RWPE2 (cell line): Measurements from ENCODE around the gene PHF2.

Experiments used
- ATAC-seq: fragments of 200-7000 bp; cut with Tn5 transposase; 3 replicates; pipeline ENCODE4 v1.9.1; 2021; ENCODE audit warnings: low read depth
- DNase-seq: peaks from one replicate; pipeline ENCODE4 v3.0.0-alpha.2; 2020; ENCODE audit warnings: low spot score
- H3K27ac ChIP-seq: fragments of 450-650 bp; 2 replicates; pipeline ENCODE4 v1.5.1; 2017; ENCODE audit warnings: mild to moderate bottlenecking; ENCODE audit not compliant: poor library complexity, severe bottlenecking
- H3K27me3 ChIP-seq: fragments of 250-450 bp; sonication (Bioruptor Pico); 2 replicates; pipeline ENCODE4 v1.5.1; 2021; ENCODE audit warnings: mild to moderate bottlenecking, moderate library complexity; ENCODE audit not compliant: insufficient read depth, poor library complexity, severe bottlenecking
- H3K36me3 ChIP-seq: fragments of 250-450 bp; sonication (Bioruptor Pico); 2 replicates; pipeline ENCODE4 v1.5.1; 2020; ENCODE audit warnings: low read depth, mild to moderate bottlenecking, moderate library complexity
- H3K4me1 ChIP-seq: fragments of 250-450 bp; sonication (Bioruptor Pico); 2 replicates; pipeline ENCODE4 v1.5.1; 2021; ENCODE audit warnings: mild to moderate bottlenecking, moderate library complexity; ENCODE audit not compliant: insufficient read depth, poor library complexity, severe bottlenecking
- H3K4me3 ChIP-seq: fragments of 250-450 bp; sonication (Bioruptor Pico); 2 replicates; pipeline ENCODE4 v1.5.1; 2021; ENCODE audit warnings: mild to moderate bottlenecking, moderate library complexity; ENCODE audit not compliant: severe bottlenecking
- H3K9me3 ChIP-seq: fragments of 250-450 bp; sonication (Bioruptor Pico); 2 replicates; pipeline ENCODE4 v1.5.1; 2021; ENCODE audit warnings: mild to moderate bottlenecking, moderate library complexity; ENCODE audit not compliant: severe bottlenecking
- TF ChIP-seq, protein P1 (sequence below): fragments of 450-650 bp; IDR thresholded peaks from one replicate; pipeline ENCODE4 v1.5.1; 2017; ENCODE audit warnings: mild to moderate bottlenecking, moderate library complexity; ENCODE audit not compliant: poor library complexity, severe bottlenecking

The PHF2 gene

DNA sequence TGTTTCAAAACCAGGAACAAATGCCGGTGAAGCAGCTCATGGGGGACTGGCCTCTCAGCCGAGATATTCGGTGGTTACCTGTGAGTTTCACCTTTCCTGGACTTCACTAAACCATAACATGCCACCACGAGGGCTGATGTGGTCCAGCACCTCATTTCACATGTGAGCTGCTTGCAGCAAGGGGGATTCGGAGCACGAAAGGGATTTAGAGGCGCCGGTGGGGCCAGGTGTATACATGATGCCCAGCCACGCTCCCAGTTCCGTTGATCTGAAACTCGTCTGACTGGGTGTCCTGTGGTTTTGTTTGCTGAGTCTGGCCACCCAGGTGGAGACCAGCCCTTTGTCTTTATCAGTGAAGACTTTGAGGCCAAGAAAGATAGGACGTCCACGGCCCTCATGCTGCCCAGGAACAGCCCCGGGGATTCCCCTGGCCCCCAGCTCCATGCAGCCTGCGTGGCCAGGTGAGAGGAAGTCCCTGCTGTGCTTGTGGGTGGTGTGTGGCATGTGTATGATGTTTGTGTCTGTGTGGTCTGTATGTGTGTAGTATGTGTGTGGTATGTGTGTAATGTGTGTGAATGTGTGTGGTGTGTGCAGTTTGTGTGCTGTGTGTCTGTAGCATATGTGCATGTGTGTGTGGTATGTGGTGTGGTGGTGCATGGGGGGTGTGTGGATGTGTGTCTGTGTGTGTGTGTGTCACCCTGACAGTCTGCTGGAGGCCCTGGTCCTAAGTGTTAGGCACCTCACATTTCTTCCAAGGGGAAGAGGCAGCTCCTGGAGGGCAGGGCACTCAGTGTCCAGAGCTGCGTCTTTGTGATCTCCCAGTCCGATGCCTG lies 23.4 kb downstream of the PHF2 start:
- DNase-seq, result no peak

DNA sequence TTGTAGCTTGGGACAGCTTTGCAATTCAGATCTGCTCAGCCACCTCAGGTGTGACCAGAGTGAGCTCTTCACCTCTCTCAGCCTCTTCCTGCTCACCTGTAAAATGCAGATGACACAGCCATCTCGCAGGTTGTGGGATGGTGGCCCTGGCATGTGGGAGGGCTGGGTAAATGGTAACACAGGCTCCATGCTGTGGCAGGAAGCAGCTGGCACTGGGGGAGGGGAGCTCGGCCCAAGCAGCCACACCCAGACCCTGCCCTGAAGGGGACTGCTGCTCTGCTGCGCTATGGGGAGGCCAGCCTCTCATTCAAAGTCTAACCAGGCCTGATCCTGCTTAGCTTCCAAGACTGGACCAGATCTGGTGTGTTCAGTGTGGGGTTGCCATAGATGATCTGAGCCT lies 24.1 kb downstream of the PHF2 start:
- TF ChIP-seq, protein P1, sequence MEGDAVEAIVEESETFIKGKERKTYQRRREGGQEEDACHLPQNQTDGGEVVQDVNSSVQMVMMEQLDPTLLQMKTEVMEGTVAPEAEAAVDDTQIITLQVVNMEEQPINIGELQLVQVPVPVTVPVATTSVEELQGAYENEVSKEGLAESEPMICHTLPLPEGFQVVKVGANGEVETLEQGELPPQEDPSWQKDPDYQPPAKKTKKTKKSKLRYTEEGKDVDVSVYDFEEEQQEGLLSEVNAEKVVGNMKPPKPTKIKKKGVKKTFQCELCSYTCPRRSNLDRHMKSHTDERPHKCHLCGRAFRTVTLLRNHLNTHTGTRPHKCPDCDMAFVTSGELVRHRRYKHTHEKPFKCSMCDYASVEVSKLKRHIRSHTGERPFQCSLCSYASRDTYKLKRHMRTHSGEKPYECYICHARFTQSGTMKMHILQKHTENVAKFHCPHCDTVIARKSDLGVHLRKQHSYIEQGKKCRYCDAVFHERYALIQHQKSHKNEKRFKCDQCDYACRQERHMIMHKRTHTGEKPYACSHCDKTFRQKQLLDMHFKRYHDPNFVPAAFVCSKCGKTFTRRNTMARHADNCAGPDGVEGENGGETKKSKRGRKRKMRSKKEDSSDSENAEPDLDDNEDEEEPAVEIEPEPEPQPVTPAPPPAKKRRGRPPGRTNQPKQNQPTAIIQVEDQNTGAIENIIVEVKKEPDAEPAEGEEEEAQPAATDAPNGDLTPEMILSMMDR, result no peak
- Histone ChIP-seq H3K9me3 (no peaks in the 10 kb centered on the region), H3K4me3 (no peak overlapping the region), H3K4me1 (peaks cover 6% of the 10 kb centered on the region), H3K36me3 (no peaks in the 10 kb centered on the region), H3K27me3 (no peaks in the 10 kb centered on the region), H3K27ac (no peak overlapping the region)
- ATAC-seq (no peak), DNase-seq (no peak)

More for the DNA sequence above, 23.4 kb downstream of the PHF2 start:
- TF ChIP-seq, protein P1, result no peak
- no peaks in the 10 kb centered on the region for H3K36me3 ChIP-seq
- H3K4me3 ChIP-seq, result no peak overlapping the region
- H3K9me3 ChIP-seq, result no peaks in the 10 kb centered on the region
- H3K27ac ChIP-seq, result peak overlapping the region; percentile 46
- H3K4me1 ChIP-seq, result peaks cover 9% of the 10 kb centered on the region
- H3K27me3 ChIP-seq, result no peaks in the 10 kb centered on the region
- ATAC-seq, result no peak

DNA sequence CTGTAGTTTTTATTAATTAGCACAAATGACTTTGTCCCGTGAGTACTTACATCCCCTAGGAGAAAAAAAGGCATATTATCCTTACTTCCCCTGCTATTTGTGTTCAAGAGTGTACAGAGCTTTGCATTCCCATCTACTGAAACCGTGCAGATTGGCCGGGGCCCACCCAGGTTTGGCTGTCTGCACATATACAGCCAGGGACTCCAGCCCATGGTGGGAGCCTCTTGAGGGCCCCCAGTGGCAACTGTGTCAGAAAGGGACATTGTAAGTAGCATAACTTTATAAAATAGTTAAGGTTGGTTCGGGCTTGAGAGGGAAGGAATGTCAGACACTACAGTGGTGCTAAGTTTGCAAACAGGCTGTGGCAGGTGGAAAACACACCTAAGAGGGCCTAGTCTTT lies 24.7 kb downstream of the PHF2 start:
- Histone ChIP-seq H3K4me3 (no peak overlapping the region), H3K36me3 (no peaks in the 10 kb centered on the region), H3K27ac (no peak overlapping the region), H3K9me3 (no peaks in the 10 kb centered on the region), H3K27me3 (no peaks in the 10 kb centered on the region), H3K4me1 (peaks cover 6% of the 10 kb centered on the region)
- ATAC-seq (no peak), DNase-seq (no peak)
- TF ChIP-seq, protein P1, result no peak

DNA sequence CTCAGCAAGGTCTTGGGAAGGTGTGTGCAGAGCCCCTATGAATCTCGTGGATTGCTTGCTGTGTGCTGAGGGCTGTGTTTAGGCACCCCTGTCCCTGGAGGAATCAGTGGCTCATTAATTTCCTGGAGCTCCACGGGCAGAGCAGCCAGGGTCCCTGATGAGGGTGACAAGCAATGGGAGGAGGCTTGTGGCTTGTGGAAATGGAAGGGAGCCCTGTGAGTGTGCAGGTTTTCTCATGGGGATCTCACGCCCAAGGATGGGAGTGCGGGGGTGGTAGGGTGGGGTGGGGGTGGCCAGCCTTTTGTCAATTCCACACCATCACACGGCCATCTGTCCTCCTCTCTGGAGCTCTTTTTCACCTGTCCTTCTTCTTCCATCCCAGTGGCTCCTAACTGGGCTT lies 25.3 kb downstream of the PHF2 start:
- Histone ChIP-seq H3K9me3 (no peaks in the 10 kb centered on the region), H3K27ac (no peak overlapping the region), H3K4me3 (no peak overlapping the region), H3K27me3 (no peaks in the 10 kb centered on the region), H3K36me3 (no peaks in the 10 kb centered on the region), H3K4me1 (peaks cover 6% of the 10 kb centered on the region)
- TF ChIP-seq, protein P1, result no peak
- DNase-seq (no peak), ATAC-seq (no peak)

DNA sequence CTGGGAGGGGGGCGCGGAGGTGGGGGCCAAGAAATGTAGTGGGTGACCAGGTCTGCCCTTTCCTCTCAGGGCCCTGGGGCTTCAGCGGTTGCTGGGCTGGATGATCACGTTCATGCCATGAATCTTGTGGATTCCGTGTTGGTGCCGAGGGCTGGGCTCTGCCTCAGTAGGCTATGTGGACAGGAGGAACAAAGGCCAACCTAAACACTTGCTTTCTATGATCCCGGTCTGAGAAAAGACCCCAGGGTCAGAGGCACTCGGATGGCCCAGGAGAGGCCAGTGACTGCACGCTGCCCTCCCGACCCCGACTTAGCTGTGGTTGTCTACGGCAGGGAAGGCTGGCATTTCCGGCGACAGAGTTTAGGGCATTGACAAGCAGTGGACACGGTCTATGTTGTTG lies 26.6 kb downstream of the PHF2 start:
- no peak for ATAC-seq
- no peak for DNase-seq

More for the DNA sequence above, 26.6 kb downstream of the PHF2 start:
- Histone ChIP-seq H3K27ac (no peak overlapping the region), H3K4me3 (no peak overlapping the region), H3K27me3 (no peaks in the 10 kb centered on the region), H3K36me3 (no peaks in the 10 kb centered on the region), H3K4me1 (peaks cover 6% of the 10 kb centered on the region), H3K9me3 (no peaks in the 10 kb centered on the region)
- TF ChIP-seq, protein P1, result no peak
